Measurements from ENCODE around the gene NFX1.

NFX1 gene

DNA sequence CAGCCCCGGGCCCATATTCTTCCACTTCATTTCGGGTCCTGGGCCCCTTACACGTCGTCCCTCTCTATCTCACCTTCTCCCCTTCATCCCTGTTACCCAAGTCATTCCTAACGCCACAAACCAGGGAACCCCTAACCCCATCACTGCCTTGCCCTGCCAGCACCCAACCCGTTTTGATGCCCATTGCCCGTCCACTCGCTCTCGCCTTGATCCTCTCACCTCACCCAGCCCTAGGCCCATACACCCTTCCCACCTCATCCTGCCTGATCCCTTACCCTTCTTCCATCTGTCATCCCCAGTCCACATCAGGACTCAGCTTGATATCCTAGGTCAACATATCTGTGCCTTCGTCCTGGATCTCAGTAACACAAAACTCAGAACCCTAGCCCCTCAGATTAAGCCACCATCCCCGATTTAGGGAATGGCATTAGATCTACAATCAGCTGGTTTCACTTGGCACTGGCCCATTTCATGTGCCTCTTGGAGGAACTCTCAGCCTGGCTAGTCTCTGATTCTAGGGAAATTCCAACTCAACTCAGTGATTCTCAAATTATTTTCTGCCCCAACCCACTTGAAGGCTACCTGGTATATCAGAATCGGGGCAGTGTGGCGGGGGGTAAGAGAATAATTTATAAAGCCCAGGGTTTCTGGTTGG lies 25.0 kb upstream of the NFX1 start:
- H3K4me3 ChIP-seq (replicated peaks; ENCODE audit: insufficient read depth, low read length): peak overlapping the region; percentile 76
- H3K27me3 ChIP-seq (ENCODE audit: insufficient read depth, poor library complexity, severe bottlenecking): no peaks in the 10 kb centered on the region
- peak overlapping the region; percentile 52 for H3K27ac ChIP-seq (replicated peaks)
- DNase-seq (ENCODE audit: low read depth in 1 of 2, low spot score in 1 of 2): no peak
- TF ChIP-seq, protein P1, sequence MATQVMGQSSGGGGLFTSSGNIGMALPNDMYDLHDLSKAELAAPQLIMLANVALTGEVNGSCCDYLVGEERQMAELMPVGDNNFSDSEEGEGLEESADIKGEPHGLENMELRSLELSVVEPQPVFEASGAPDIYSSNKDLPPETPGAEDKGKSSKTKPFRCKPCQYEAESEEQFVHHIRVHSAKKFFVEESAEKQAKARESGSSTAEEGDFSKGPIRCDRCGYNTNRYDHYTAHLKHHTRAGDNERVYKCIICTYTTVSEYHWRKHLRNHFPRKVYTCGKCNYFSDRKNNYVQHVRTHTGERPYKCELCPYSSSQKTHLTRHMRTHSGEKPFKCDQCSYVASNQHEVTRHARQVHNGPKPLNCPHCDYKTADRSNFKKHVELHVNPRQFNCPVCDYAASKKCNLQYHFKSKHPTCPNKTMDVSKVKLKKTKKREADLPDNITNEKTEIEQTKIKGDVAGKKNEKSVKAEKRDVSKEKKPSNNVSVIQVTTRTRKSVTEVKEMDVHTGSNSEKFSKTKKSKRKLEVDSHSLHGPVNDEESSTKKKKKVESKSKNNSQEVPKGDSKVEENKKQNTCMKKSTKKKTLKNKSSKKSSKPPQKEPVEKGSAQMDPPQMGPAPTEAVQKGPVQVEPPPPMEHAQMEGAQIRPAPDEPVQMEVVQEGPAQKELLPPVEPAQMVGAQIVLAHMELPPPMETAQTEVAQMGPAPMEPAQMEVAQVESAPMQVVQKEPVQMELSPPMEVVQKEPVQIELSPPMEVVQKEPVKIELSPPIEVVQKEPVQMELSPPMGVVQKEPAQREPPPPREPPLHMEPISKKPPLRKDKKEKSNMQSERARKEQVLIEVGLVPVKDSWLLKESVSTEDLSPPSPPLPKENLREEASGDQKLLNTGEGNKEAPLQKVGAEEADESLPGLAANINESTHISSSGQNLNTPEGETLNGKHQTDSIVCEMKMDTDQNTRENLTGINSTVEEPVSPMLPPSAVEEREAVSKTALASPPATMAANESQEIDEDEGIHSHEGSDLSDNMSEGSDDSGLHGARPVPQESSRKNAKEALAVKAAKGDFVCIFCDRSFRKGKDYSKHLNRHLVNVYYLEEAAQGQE (IDR thresholded peaks at IDR 0.05; ENCODE audit: insufficient replicate concordance, low read depth): no peak

DNA sequence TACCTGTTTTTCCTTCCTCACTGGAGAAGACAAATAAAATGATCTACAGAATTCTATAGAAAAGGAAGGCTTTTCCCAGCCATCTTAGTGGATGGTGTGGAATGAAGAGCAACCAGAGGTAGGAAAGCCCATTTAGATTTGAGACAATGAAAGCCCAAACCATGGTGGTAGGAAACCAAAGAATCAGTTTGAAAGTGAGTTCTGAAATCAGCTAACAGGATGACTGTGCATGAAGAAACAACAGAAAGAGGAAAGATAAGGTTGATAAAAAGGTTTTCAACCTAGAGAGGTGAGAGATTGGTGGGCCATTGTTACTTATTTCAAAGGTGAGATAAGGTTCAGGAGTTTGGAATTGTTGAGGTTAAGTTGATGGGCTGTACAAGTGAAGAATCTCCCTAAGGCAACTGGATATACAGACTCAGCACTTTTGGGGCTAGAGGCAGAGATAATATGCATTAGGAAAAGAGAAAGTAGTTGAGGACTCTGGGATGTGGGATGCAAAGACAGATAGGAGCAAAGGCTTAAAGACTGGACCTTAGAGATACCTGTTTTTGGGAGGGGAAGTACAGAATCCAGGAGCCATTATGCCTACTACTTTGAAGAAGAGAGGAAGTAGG lies 23.1 kb upstream of the NFX1 start:
- DNase-seq (ENCODE audit: low read depth in 1 of 2, low spot score in 1 of 2): no peak
- no peaks in the 10 kb centered on the region for H3K27me3 ChIP-seq (ENCODE audit: insufficient read depth, poor library complexity, severe bottlenecking)
- TF ChIP-seq SPI1 (IDR thresholded peaks at IDR 0.05; ENCODE audit: borderline replicate concordance, low read depth) (peak; percentile 49; the same call in 1 of the 2 replicates), GABPA (IDR thresholded peaks at IDR 0.05; ENCODE audit: low read depth) (no peak)
- no peak overlapping the region for H3K27ac ChIP-seq (replicated peaks)
- no peak overlapping the region for H3K4me3 ChIP-seq (replicated peaks; ENCODE audit: insufficient read depth, low read length)

DNA sequence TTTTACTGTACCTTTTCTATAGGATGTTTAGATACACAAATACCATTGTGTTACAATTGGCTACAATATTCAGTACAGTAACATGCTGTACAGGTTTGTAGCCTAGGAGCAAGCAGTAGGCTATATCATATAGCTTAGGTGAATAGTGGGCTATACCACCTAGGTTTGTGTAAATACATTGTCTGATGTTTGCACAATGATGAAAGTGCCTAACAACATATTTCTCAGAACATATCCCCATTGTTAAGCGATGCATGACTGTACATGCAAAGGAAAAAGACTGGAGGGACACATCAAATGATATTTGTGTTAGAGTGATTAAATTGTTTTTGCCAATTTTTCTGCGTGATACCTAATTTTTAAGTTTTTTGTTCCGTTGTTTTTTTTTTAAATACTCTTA lies 20.2 kb upstream of the NFX1 start:
- TF ChIP-seq, protein P1 (IDR thresholded peaks at IDR 0.05; ENCODE audit: insufficient replicate concordance, low read depth): no peak
- TF ChIP-seq GABPA (IDR thresholded peaks at IDR 0.05; ENCODE audit: low read depth) (no peak), POLR2AphosphoS5 (IDR thresholded peaks at IDR 0.05; ENCODE audit: low read depth) (no peak)
- TF ChIP-seq, protein P2, sequence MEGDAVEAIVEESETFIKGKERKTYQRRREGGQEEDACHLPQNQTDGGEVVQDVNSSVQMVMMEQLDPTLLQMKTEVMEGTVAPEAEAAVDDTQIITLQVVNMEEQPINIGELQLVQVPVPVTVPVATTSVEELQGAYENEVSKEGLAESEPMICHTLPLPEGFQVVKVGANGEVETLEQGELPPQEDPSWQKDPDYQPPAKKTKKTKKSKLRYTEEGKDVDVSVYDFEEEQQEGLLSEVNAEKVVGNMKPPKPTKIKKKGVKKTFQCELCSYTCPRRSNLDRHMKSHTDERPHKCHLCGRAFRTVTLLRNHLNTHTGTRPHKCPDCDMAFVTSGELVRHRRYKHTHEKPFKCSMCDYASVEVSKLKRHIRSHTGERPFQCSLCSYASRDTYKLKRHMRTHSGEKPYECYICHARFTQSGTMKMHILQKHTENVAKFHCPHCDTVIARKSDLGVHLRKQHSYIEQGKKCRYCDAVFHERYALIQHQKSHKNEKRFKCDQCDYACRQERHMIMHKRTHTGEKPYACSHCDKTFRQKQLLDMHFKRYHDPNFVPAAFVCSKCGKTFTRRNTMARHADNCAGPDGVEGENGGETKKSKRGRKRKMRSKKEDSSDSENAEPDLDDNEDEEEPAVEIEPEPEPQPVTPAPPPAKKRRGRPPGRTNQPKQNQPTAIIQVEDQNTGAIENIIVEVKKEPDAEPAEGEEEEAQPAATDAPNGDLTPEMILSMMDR (IDR thresholded peaks at IDR 0.05; ENCODE audit: insufficient read depth, low read length): no peak
- Histone ChIP-seq H3K27me3 (ENCODE audit: insufficient read depth, poor library complexity, severe bottlenecking) (no peaks in the 10 kb centered on the region), H3K27ac (replicated peaks) (no peak overlapping the region), H3K4me3 (replicated peaks; ENCODE audit: insufficient read depth, low read length) (no peak overlapping the region)
- DNase-seq (ENCODE audit: low read depth in 1 of 2, low spot score in 1 of 2): no peak

DNA sequence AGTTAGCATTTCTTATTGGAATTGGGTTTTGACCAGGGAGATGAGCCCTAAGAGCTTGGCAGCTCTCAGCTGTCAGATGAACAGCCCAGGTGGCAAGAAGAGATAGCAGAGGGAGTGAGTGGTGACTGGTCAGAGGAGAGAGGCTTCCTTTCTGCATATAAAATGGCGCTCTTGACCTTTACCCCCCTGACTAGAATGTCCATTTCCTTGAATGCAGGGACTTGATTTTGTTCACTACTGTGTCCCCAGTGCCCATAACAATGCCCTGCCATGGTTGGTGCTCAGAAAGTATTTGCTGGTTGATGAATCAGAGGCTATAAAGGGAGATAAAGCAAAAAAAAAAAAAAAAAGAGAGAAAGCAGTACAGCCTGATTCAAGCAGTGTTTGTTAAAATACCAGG lies 18.3 kb upstream of the NFX1 start:
- no peak overlapping the region for H3K4me3 ChIP-seq (replicated peaks; ENCODE audit: insufficient read depth, low read length)
- no peak for TF ChIP-seq POLR2AphosphoS5 (IDR thresholded peaks at IDR 0.05; ENCODE audit: low read depth)
- no peak for TF ChIP-seq GABPA (IDR thresholded peaks at IDR 0.05; ENCODE audit: low read depth)
- TF ChIP-seq SPI1 (IDR thresholded peaks at IDR 0.05; ENCODE audit: borderline replicate concordance, low read depth): no peak
- TF ChIP-seq, protein P1 (IDR thresholded peaks at IDR 0.05; ENCODE audit: insufficient replicate concordance, low read depth): no peak
- TF ChIP-seq, protein P2 (IDR thresholded peaks at IDR 0.05; ENCODE audit: insufficient read depth, low read length): no peak
- H3K27me3 ChIP-seq (ENCODE audit: insufficient read depth, poor library complexity, severe bottlenecking): no peaks in the 10 kb centered on the region
- DNase-seq (ENCODE audit: low read depth in 1 of 2, low spot score in 1 of 2): no peak
- H3K27ac ChIP-seq (replicated peaks): no peak overlapping the region

Measured in HL-60 (cell line).